Measurements from ENCODE around the gene SUGT1. TPM values are rescaled to one million over a fixed set of nuclear protein-coding genes. Genes with fewer than 3 reads are reported as not detected.

Gene SUGT1
- total RNA-seq, 1 experiment from 2014 or later: 132 TPM

- TF ChIP-seq CTCF (conservative IDR thresholded peaks at IDR 0.05; ENCODE audit: low read depth, low read length) (no peak), EZH2 (IDR thresholded peaks at IDR 0.05; ENCODE audit: borderline replicate concordance, low read depth, low read length, poor library complexity, severe bottlenecking) (no peak)
- ChIA-PET CTCF (no interaction called here), POLR2A (ENCODE audit: low non-redundant PET) (no interaction called here)
- no peaks in the 10 kb centered on the region for H3K27me3 ChIP-seq (replicated peaks; ENCODE audit: insufficient read depth, low read depth, low read length, poor library complexity)
- peaks cover 11% of the 10 kb centered on the region for H3K4me1 ChIP-seq (ENCODE audit: insufficient read depth, low read length, poor library complexity, severe bottlenecking)
- H3K9me3 ChIP-seq (ENCODE audit: low read depth, low read length, poor library complexity, severe bottlenecking): no peaks in the 10 kb centered on the region
- no peak overlapping the region for H3K27ac ChIP-seq (ENCODE audit: low read depth, low read length, poor library complexity, severe bottlenecking)
- no TSS peak for BruUV-seq (replicated peaks)
- intact Hi-C loops (cut with micrococcal nuclease; ENCODE audit: unreplicated experiment): loop anchor here (5.0 to 10.0 kb wide), 3 partner anchors 138 to 535 kb away; no protein-coding TSS in a partner anchor
- no peak for DNase-seq (ENCODE audit: low spot score)
- H3K4me3 ChIP-seq (ENCODE audit: low read depth, low read length, poor library complexity, severe bottlenecking): no peak overlapping the region
- H3K36me3 ChIP-seq (ENCODE audit: insufficient read depth, low read length, poor library complexity, severe bottlenecking): peaks cover 43% of the 10 kb centered on the region
Measured at GRCh38 chr13:52669677-52670076, 17.0 kb downstream of the SUGT1 start.

GRCh38 chr13:52670726-52671125 lies 18.1 kb downstream of the SUGT1 start:
- no TSS peak for BruUV-seq (replicated peaks)
- no peak for TF ChIP-seq EZH2 (IDR thresholded peaks at IDR 0.05; ENCODE audit: borderline replicate concordance, low read depth, low read length, poor library complexity, severe bottlenecking)
- TF ChIP-seq CTCF (conservative IDR thresholded peaks at IDR 0.05; ENCODE audit: low read depth, low read length): no peak
- intact Hi-C loops (cut with micrococcal nuclease; ENCODE audit: unreplicated experiment): loop anchor here (5.0 kb wide), 1 partner anchor 137 kb away; no protein-coding TSS in a partner anchor
- Histone ChIP-seq H3K4me1 (ENCODE audit: insufficient read depth, low read length, poor library complexity, severe bottlenecking) (peaks cover 11% of the 10 kb centered on the region), H3K9me3 (ENCODE audit: low read depth, low read length, poor library complexity, severe bottlenecking) (no peaks in the 10 kb centered on the region), H3K36me3 (ENCODE audit: insufficient read depth, low read length, poor library complexity, severe bottlenecking) (peaks cover 33% of the 10 kb centered on the region), H3K27ac (ENCODE audit: low read depth, low read length, poor library complexity, severe bottlenecking) (no peak overlapping the region), H3K27me3 (replicated peaks; ENCODE audit: insufficient read depth, low read depth, low read length, poor library complexity) (no peaks in the 10 kb centered on the region), H3K4me3 (ENCODE audit: low read depth, low read length, poor library complexity, severe bottlenecking) (no peak overlapping the region)
- no peak for DNase-seq (ENCODE audit: low spot score)
- CTCF ChIA-PET: no interaction called here
- POLR2A ChIA-PET (ENCODE audit: low non-redundant PET): no interaction called here

DNA sequence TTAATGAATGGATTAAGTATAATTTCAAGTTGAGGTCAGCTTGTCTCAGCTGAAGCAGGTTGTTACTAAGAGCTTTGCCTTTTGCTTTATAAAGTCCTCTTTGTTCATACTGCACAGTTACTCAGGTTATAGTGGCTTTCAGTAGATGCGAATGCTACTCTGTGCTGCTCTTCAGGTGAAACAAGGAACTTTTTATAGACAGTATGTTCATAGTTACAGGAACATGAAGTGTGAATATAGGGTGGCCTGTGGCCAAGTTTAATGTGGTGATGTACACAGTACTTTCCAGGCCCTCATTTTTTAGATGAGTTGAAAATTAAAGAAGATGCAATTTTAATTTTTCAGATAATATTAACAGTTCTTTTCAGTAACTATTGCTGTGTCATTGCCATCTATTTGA lies 20.8 kb downstream of the SUGT1 start:
- ChIA-PET POLR2A (ENCODE audit: low non-redundant PET) (interaction anchor here (0.6 kb wide), 1 partner anchor 127 kb away, joined by 8 read pairs; no protein-coding TSS in a partner anchor), CTCF (no interaction called here)
- BruUV-seq (replicated peaks): no TSS peak
- no peaks in the 10 kb centered on the region for H3K9me3 ChIP-seq (ENCODE audit: low read depth, low read length, poor library complexity, severe bottlenecking)
- no peak overlapping the region for H3K27ac ChIP-seq (ENCODE audit: low read depth, low read length, poor library complexity, severe bottlenecking)
- peaks cover 7% of the 10 kb centered on the region for H3K4me1 ChIP-seq (ENCODE audit: insufficient read depth, low read length, poor library complexity, severe bottlenecking)
- TF ChIP-seq EZH2 (IDR thresholded peaks at IDR 0.05; ENCODE audit: borderline replicate concordance, low read depth, low read length, poor library complexity, severe bottlenecking): no peak
- no peak for TF ChIP-seq CTCF (conservative IDR thresholded peaks at IDR 0.05; ENCODE audit: low read depth, low read length)
- peaks cover 23% of the 10 kb centered on the region for H3K36me3 ChIP-seq (ENCODE audit: insufficient read depth, low read length, poor library complexity, severe bottlenecking)
- intact Hi-C loops (cut with micrococcal nuclease; ENCODE audit: unreplicated experiment): loop anchor here (5.0 kb wide), 1 partner anchor 134 kb away; no protein-coding TSS in a partner anchor
- H3K4me3 ChIP-seq (ENCODE audit: low read depth, low read length, poor library complexity, severe bottlenecking): no peak overlapping the region
- H3K27me3 ChIP-seq (replicated peaks; ENCODE audit: insufficient read depth, low read depth, low read length, poor library complexity): no peaks in the 10 kb centered on the region
- DNase-seq (ENCODE audit: low spot score): no peak
